ENCODE results near the gene UNKL. TPM values are rescaled to one million over a fixed set of nuclear protein-coding genes. Genes with fewer than 3 reads are reported as not detected.

Gene UNKL
- total RNA-seq, 2 donors from 2014 or later = 46.4 to 48.3 TPM

DNA sequence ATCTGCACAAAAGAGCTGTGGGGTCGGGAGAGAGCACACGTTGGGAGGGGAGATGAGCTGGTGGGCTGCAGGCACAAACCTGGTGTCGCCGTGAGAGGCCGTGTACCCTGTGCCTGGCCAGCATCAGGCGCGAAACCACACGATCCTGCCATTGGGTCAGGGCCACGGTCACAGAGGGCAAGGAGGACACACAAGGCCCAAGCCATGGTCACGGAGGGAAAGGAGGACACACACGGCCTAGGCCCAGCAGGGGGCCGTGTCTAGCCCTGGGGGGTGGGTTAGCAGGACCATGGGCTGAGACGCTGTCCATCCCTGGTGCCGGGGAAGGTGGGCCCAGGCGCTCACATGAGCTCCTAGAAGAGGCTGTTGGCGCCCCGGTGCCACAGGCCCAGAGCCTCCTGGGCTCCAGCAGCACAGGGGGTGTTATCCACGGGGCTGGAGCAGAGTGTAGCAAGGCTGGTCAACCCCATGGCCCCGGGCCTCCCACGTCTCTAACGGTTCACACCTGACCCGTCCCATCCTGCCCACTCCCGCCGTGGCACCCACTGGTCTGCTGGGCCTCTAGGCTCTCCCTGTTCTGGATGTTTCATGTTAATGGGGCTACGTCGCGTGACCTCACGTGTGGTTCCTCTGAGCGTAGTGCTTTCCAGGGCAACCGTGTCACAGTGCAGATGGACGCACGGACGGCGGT lies 37.3 kb upstream of the UNKL start:
- Histone ChIP-seq H3K27ac (ENCODE audit: low read depth, low read length) (no peak overlapping the region), H3K4me1 (ENCODE audit: control insufficient read depth, insufficient read depth, low read length) (no peaks in the 10 kb centered on the region), H3K36me3 (ENCODE audit: control insufficient read depth, insufficient read depth, low read length) (peaks cover 13% of the 10 kb centered on the region), H3K9ac (ENCODE audit: extremely low read depth, low read length, poor library complexity, severe bottlenecking) (no peak overlapping the region), H3K9me3 (ENCODE audit: control insufficient read depth, low read length) (no peaks in the 10 kb centered on the region), H3K4me3 (ENCODE audit: low read length) (no peak overlapping the region), H3K27me3 (ENCODE audit: control insufficient read depth, insufficient read depth, low read length, poor library complexity, severe bottlenecking) (no peaks in the 10 kb centered on the region)
- Mint-ChIP-seq H3K27me3 (ENCODE audit: insufficient read depth) (no peaks in the 10 kb centered on the region), H3K4me3 (no peak overlapping the region), H3K9me3 (no peaks in the 10 kb centered on the region), H3K4me1 (no peaks in the 10 kb centered on the region), H3K36me3 (ENCODE audit: low read depth) (peaks cover 31% of the 10 kb centered on the region), H3K27ac (no peak overlapping the region)
- TF ChIP-seq, protein P1, sequence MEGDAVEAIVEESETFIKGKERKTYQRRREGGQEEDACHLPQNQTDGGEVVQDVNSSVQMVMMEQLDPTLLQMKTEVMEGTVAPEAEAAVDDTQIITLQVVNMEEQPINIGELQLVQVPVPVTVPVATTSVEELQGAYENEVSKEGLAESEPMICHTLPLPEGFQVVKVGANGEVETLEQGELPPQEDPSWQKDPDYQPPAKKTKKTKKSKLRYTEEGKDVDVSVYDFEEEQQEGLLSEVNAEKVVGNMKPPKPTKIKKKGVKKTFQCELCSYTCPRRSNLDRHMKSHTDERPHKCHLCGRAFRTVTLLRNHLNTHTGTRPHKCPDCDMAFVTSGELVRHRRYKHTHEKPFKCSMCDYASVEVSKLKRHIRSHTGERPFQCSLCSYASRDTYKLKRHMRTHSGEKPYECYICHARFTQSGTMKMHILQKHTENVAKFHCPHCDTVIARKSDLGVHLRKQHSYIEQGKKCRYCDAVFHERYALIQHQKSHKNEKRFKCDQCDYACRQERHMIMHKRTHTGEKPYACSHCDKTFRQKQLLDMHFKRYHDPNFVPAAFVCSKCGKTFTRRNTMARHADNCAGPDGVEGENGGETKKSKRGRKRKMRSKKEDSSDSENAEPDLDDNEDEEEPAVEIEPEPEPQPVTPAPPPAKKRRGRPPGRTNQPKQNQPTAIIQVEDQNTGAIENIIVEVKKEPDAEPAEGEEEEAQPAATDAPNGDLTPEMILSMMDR (conservative IDR thresholded peaks at IDR 0.05) = no peak
- no peak for DNase-seq
- WGBS, 2 experiments (ENCODE audit: insufficient coverage in 1 of 2, insufficient read length in 1 of 2) = 94 to 95% methylated on average over 30 to 34 of the region's 34 CpGs

DNA sequence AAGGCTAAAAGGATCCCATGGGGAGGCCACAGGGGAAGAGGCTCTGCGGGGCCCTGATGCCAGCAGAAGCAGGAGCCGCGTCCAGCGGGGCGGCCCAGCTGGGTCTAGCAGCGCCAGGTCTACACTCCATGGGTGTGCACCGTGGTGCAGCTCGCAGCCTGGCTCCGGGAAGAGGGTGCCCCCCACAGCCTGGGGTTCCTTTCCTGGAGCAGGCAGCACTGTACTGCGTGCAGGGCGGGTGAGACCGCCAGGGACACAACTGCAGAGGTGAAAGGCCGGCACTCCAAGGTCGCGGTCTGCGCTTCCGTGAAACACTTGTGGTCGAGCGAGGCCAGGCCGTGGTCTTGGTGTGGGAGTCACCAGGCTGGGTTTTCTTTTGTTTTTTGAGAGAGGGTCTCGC lies 36.3 kb upstream of the UNKL start:
- no peaks in the 10 kb centered on the region for H3K27me3 Mint-ChIP-seq (ENCODE audit: insufficient read depth)
- no peak overlapping the region for H3K4me3 Mint-ChIP-seq
- Histone ChIP-seq H3K4me1 (ENCODE audit: control insufficient read depth, insufficient read depth, low read length) (no peaks in the 10 kb centered on the region), H3K9me3 (ENCODE audit: control insufficient read depth, low read length) (no peaks in the 10 kb centered on the region), H3K27me3 (ENCODE audit: control insufficient read depth, insufficient read depth, low read length, poor library complexity, severe bottlenecking) (no peaks in the 10 kb centered on the region), H3K4me3 (ENCODE audit: low read length) (no peak overlapping the region), H3K9ac (ENCODE audit: extremely low read depth, low read length, poor library complexity, severe bottlenecking) (no peak overlapping the region), H3K27ac (ENCODE audit: low read depth, low read length) (no peak overlapping the region), H3K36me3 (ENCODE audit: control insufficient read depth, insufficient read depth, low read length) (peaks cover 13% of the 10 kb centered on the region)
- peaks cover 26% of the 10 kb centered on the region for H3K36me3 Mint-ChIP-seq (ENCODE audit: low read depth)
- TF ChIP-seq, protein P1 (conservative IDR thresholded peaks at IDR 0.05) = no peak
- H3K4me1 Mint-ChIP-seq = no peaks in the 10 kb centered on the region
- WGBS, 2 experiments (ENCODE audit: insufficient coverage in 1 of 2, insufficient read length in 1 of 2) = 95 to 100% methylated on average over 10 to 21 of the region's 21 CpGs
- no peak for DNase-seq
- H3K9me3 Mint-ChIP-seq = no peaks in the 10 kb centered on the region
- no peak overlapping the region for H3K27ac Mint-ChIP-seq

DNA sequence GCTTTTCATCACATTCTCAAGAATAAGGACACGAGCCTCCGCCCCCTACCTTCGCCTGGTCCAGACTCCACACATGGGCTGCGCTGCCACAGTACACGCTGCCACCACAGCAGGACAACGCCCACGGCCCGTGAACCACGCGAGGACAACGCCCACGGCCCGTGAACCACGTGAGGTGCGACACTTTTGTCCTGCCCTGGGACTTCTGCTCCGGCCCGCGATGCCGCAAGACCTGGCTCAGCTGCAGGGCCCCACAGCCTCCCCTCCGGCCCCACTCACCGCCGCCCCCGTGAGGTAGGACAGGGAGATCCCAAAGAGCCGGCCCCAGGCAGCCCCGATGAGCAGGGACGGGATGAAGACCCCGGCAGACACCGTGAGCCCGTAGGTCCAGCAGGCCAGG lies 35.7 kb upstream of the UNKL start:
- Histone ChIP-seq H3K9ac (ENCODE audit: extremely low read depth, low read length, poor library complexity, severe bottlenecking) (no peak overlapping the region), H3K27ac (ENCODE audit: low read depth, low read length) (no peak overlapping the region), H3K9me3 (ENCODE audit: control insufficient read depth, low read length) (no peaks in the 10 kb centered on the region), H3K27me3 (ENCODE audit: control insufficient read depth, insufficient read depth, low read length, poor library complexity, severe bottlenecking) (no peaks in the 10 kb centered on the region), H3K36me3 (ENCODE audit: control insufficient read depth, insufficient read depth, low read length) (peaks cover 13% of the 10 kb centered on the region), H3K4me1 (ENCODE audit: control insufficient read depth, insufficient read depth, low read length) (no peaks in the 10 kb centered on the region), H3K4me3 (ENCODE audit: low read length) (no peak overlapping the region)
- Mint-ChIP-seq H3K9me3 (no peaks in the 10 kb centered on the region), H3K4me1 (no peaks in the 10 kb centered on the region), H3K27me3 (ENCODE audit: insufficient read depth) (no peaks in the 10 kb centered on the region), H3K27ac (no peak overlapping the region), H3K36me3 (ENCODE audit: low read depth) (peaks cover 26% of the 10 kb centered on the region), H3K4me3 (no peak overlapping the region)
- TF ChIP-seq, protein P1 (conservative IDR thresholded peaks at IDR 0.05) = peak; percentile 54
- DNase-seq = peak; percentile 75
- 90 to 94% methylated on average over 28 to 29 of the region's 29 CpGs for WGBS, 2 experiments (ENCODE audit: insufficient coverage in 1 of 2, insufficient read length in 1 of 2)

All from endodermal cell (in vitro differentiated cells).